Measurements from ENCODE around the gene JADE1. TPM values are rescaled to one million over a fixed set of nuclear protein-coding genes. Genes with fewer than 3 reads are reported as not detected.

The JADE1 gene
- total and polyA plus RNA-seq, 2 donors (not counting 1 experiment from before 2014, with no cell fraction given) = 36.2 to 49.9 TPM

DNA sequence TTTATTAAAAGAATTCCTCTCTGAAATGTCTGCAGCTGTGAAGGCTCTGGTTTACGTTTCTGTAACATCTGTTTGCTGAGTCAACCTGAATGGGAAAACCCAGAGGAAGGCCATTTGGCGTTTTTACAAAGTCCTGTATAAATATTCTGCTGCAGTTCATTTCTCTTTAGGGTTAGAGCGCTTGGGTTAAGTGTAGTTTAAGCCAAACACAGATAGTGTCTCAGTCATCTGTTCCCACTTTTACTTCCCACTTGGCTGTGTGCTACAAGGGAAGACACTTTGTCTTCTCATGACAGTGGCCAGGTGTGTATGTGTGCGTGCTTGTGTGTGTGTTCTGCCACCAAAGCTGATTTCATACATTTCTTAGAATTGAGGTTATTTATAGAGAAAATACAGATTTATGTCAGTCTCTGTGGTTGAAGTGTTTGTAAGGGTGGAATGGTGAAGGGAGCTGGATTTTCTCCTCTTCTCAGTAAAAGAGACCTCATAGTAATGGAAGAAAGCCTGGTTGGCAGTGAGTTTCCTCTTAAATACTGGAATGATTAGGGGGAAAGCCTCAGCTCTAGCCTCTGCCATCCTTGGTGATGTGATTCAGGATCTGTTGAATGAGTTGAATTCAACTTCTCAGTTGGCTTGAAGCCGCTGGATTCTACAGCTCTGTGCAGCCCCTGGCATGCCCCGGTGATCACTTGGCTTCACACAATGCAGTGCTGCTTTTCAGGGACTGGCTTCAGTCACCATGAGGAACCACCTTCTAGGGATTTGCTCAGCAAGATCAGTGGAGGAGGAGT is 50.6 kb downstream of the JADE1 start:
- Histone ChIP-seq H3K4me2 (ENCODE audit: extremely low read depth, insufficient read depth, low read length) (peak overlapping the region; percentile 68), H3K9ac (ENCODE audit: insufficient read depth, low read length) (no peak overlapping the region), H3K27me3 (ENCODE audit: control insufficient read depth, insufficient read depth, low read length) (no peaks in the 10 kb centered on the region), H4K20me1 (ENCODE audit: control insufficient read depth, extremely low read depth, insufficient read depth, low read length) (no peaks in the 10 kb centered on the region), H3K36me3 (ENCODE audit: control insufficient read depth, insufficient read depth, low read length) (peaks cover 42% of the 10 kb centered on the region), H2AFZ (ENCODE audit: low read length) (no peak overlapping the region), H3K79me2 (ENCODE audit: control insufficient read depth, insufficient read depth, low read length) (peaks cover 22% of the 10 kb centered on the region), H3K27ac (ENCODE audit: insufficient read depth, low read length) (peak overlapping the region; percentile 75), H3K4me3 (replicated peaks in 1 of 4; ENCODE audit: control extremely low read depth in 1 of 4, insufficient read depth in 1 of 4, low read depth in 3 of 4, low read length in 4 of 4) (no peak overlapping the region), H3K4me1 (ENCODE audit: control insufficient read depth, extremely low read depth, insufficient read depth, low read length) (peaks cover 30% of the 10 kb centered on the region), H3K9me3 (ENCODE audit: control insufficient read depth, insufficient read depth, low read depth, low read length) (no peaks in the 10 kb centered on the region)
- TF ChIP-seq EZH2 (IDR thresholded peaks at IDR 0.05; ENCODE audit: low read length, missing control alignments) = no peak
- TF ChIP-seq, protein P1, sequence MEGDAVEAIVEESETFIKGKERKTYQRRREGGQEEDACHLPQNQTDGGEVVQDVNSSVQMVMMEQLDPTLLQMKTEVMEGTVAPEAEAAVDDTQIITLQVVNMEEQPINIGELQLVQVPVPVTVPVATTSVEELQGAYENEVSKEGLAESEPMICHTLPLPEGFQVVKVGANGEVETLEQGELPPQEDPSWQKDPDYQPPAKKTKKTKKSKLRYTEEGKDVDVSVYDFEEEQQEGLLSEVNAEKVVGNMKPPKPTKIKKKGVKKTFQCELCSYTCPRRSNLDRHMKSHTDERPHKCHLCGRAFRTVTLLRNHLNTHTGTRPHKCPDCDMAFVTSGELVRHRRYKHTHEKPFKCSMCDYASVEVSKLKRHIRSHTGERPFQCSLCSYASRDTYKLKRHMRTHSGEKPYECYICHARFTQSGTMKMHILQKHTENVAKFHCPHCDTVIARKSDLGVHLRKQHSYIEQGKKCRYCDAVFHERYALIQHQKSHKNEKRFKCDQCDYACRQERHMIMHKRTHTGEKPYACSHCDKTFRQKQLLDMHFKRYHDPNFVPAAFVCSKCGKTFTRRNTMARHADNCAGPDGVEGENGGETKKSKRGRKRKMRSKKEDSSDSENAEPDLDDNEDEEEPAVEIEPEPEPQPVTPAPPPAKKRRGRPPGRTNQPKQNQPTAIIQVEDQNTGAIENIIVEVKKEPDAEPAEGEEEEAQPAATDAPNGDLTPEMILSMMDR (conservative IDR thresholded peaks at IDR 0.05 in 1 of 2, IDR thresholded peaks at IDR 0.05 in 1 of 2; ENCODE audit: low read depth in 1 of 2, low read length in 2 of 2) = no peak
- DNase-seq (ENCODE audit: low read depth in 2 of 2) = peak; percentile 83 to 92

- Histone ChIP-seq H3K79me2 (ENCODE audit: control insufficient read depth, insufficient read depth, low read length) (peaks cover 21% of the 10 kb centered on the region), H2AFZ (ENCODE audit: low read length) (no peak overlapping the region), H3K36me3 (ENCODE audit: control insufficient read depth, insufficient read depth, low read length) (peaks cover 36% of the 10 kb centered on the region), H3K9me3 (ENCODE audit: control insufficient read depth, insufficient read depth, low read depth, low read length) (no peaks in the 10 kb centered on the region), H3K27ac (ENCODE audit: insufficient read depth, low read length) (no peak overlapping the region), H3K9ac (ENCODE audit: insufficient read depth, low read length) (no peak overlapping the region), H4K20me1 (ENCODE audit: control insufficient read depth, extremely low read depth, insufficient read depth, low read length) (no peaks in the 10 kb centered on the region), H3K27me3 (ENCODE audit: control insufficient read depth, insufficient read depth, low read length) (no peaks in the 10 kb centered on the region), H3K4me1 (ENCODE audit: control insufficient read depth, extremely low read depth, insufficient read depth, low read length) (peaks cover 28% of the 10 kb centered on the region), H3K4me2 (ENCODE audit: extremely low read depth, insufficient read depth, low read length) (no peak overlapping the region), H3K4me3 (replicated peaks in 1 of 4; ENCODE audit: control extremely low read depth in 1 of 4, insufficient read depth in 1 of 4, low read depth in 3 of 4, low read length in 4 of 4) (no peak overlapping the region)
- DNase-seq (ENCODE audit: low read depth in 2 of 2) = no peak
- TF ChIP-seq EZH2 (IDR thresholded peaks at IDR 0.05; ENCODE audit: low read length, missing control alignments) = no peak
- TF ChIP-seq, protein P1 (conservative IDR thresholded peaks at IDR 0.05 in 1 of 2, IDR thresholded peaks at IDR 0.05 in 1 of 2; ENCODE audit: low read depth in 1 of 2, low read length in 2 of 2) = no peak
Observed at GRCh38 chr4:128861856-128862518, 52.5 kb downstream of the JADE1 start.

DNA sequence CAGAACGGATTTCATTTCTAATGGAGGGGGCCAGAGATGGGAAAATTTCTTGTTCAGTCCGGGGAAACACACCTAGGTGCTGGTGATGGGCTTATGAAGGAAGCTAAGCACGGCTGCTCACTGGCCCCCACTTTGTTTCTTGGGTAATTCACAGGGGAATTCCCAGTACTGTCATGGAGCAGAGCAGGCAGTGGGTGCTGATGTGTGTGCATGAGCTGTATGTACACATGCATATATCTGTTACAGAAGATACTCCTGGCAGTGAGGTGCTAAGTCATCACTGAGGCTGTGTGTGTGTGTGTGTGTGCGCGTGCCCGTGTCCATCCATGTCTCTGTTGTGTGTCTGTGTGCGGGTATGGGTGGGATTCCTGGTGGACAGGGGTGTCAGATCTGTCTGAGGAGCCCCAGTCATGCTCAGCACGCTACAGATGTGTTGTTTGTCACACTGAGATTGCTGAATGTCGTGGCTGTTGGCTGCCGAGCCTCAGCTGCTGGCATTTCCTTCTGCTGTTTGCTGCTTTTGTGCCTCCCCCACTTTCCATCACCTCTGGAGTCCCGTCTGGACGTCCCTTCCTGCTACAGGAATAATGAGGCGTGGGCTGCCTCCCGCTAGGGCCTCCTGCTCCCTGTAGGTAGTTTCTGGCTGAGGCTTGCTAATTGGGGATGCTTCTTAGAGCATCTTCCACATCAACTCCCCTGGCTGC is 53.3 kb downstream of the JADE1 start:
- H3K9me3 ChIP-seq (ENCODE audit: control insufficient read depth, insufficient read depth, low read depth, low read length) = no peaks in the 10 kb centered on the region
- no peak overlapping the region for H2AFZ ChIP-seq (ENCODE audit: low read length)
- H3K4me3 ChIP-seq (replicated peaks in 1 of 4; ENCODE audit: control extremely low read depth in 1 of 4, insufficient read depth in 1 of 4, low read depth in 3 of 4, low read length in 4 of 4) = no peak overlapping the region
- no peaks in the 10 kb centered on the region for H3K27me3 ChIP-seq (ENCODE audit: control insufficient read depth, insufficient read depth, low read length)
- no peak overlapping the region for H3K9ac ChIP-seq (ENCODE audit: insufficient read depth, low read length)
- peaks cover 34% of the 10 kb centered on the region for H3K36me3 ChIP-seq (ENCODE audit: control insufficient read depth, insufficient read depth, low read length)
- no peak for DNase-seq (ENCODE audit: low read depth in 2 of 2)
- no peak overlapping the region for H3K4me2 ChIP-seq (ENCODE audit: extremely low read depth, insufficient read depth, low read length)
- peak overlapping the region; percentile 52 for H3K27ac ChIP-seq (ENCODE audit: insufficient read depth, low read length)
- H4K20me1 ChIP-seq (ENCODE audit: control insufficient read depth, extremely low read depth, insufficient read depth, low read length) = no peaks in the 10 kb centered on the region
- TF ChIP-seq, protein P1 (conservative IDR thresholded peaks at IDR 0.05 in 1 of 2, IDR thresholded peaks at IDR 0.05 in 1 of 2; ENCODE audit: low read depth in 1 of 2, low read length in 2 of 2) = no peak
- TF ChIP-seq EZH2 (IDR thresholded peaks at IDR 0.05; ENCODE audit: low read length, missing control alignments) = no peak
- H3K4me1 ChIP-seq (ENCODE audit: control insufficient read depth, extremely low read depth, insufficient read depth, low read length) = peaks cover 27% of the 10 kb centered on the region
- H3K79me2 ChIP-seq (ENCODE audit: control insufficient read depth, insufficient read depth, low read length) = peaks cover 20% of the 10 kb centered on the region
